K562 (cell line): ENCODE results near the gene ATCAY.
"Not testable (repeated sequence)": the region's sequence is repeated elsewhere in the genome, so short reads cannot be mapped to it uniquely, and the experiment has no call there.

Source experiments
- BACH1 ChIP-seq: fragments of 200-800 bp; sonication (Bioruptor generic); IDR thresholded peaks from 2 replicates; pipeline ENCODE4 v1.6.1; 2016; ENCODE audit warnings: missing genetic modification characterization, missing compliant biosample characterization
- BRCA1 ChIP-seq, 2 experiments: fragments of 450-650 bp in 1 of 2; sonication (generic) in 1 of 2; formaldehyde crosslinking in 1 of 2; IDR thresholded peaks; 2 replicates each; pipeline versions ENCODE4 v1.5.0 to v1.6.1; 2017 to 2020; ENCODE audit warnings: mild to moderate bottlenecking in 1 of 2, missing genetic modification reagents in 1 of 2

DNA sequence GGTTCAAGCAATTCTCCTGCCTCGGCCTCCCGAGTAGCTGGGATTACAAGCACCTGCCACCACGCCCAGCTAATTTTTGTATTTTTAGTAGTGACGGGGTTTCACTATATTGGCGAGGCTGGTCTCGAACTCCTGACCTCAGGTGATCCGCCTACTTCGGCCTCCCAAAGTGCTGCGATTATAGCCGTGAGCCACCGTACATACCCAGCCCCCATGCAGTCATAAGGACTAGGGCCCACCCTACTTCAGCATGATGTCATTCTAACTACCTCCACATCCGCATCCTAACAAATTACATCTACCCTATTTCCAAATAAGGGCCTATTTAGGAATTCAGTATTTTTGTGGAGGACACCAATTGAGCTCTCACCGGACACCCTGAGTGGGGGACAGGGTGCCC, 74.8 kb downstream of the ATCAY start:
- TF ChIP-seq BACH1; BRCA1 (IDR thresholded peaks at IDR 0.05); BRCA1 (CRISPR knock-in tag; IDR thresholded peaks at IDR 0.05): not testable (repeated sequence)
